Skeletal muscle tissue (tissue), 4 donors: Measurements from ENCODE around the gene CLBA1. TPM values are rescaled to one million over a fixed set of nuclear protein-coding genes. Genes with fewer than 3 reads are reported as not detected.

Experiments used
- H3K27ac ChIP-seq: one replicate; pipeline ENCODE4 v1.7.0; 2013; ENCODE audit warnings: mild to moderate bottlenecking, low read depth, low read length, inconsistent platforms
- H3K27me3 ChIP-seq, 3 donors: one replicate each; pipeline ENCODE4 v1.7.0; 2013; ENCODE audit warnings: low read length in 3 of 3; ENCODE audit not compliant: control insufficient read depth in 3 of 3, insufficient read depth in 3 of 3
- H3K36me3 ChIP-seq, 3 donors: one replicate each; pipeline ENCODE4 v1.7.0; 2013; ENCODE audit warnings: low read length in 3 of 3; ENCODE audit not compliant: control insufficient read depth in 3 of 3, insufficient read depth in 3 of 3
- H3K4me1 ChIP-seq, 3 donors: one replicate each; pipeline ENCODE4 v1.7.0; 2013; ENCODE audit warnings: low read length in 3 of 3, mild to moderate bottlenecking in 3 of 3; ENCODE audit not compliant: control insufficient read depth in 3 of 3, insufficient read depth in 3 of 3
- H3K4me3 ChIP-seq, 3 donors: one replicate each; pipeline ENCODE4 v1.7.0; 2013; ENCODE audit warnings: low read length in 3 of 3
- H3K9ac ChIP-seq, 3 donors: one replicate each; pipeline ENCODE4 v1.7.0; 2013; ENCODE audit warnings: low read length in 3 of 3, mild to moderate bottlenecking in 3 of 3, moderate library complexity in 2 of 3, low read depth in 1 of 3
- H3K9me3 ChIP-seq, 3 donors: one replicate each; pipeline ENCODE4 v1.7.0; 2013; ENCODE audit warnings: low read length in 3 of 3; ENCODE audit not compliant: control insufficient read depth in 3 of 3
- total RNA-seq: library from RNA; depleted of rRNA; stranded (reverse); fragments of >200 nt; gene quantifications from one replicate; pipeline ENCODE4 v1.2.3, GENCODE V29; 2014
- donor health status: Osteomylitis.

The CLBA1 gene
- total RNA-seq, 1 donor from 2014 or later, result 2.1 TPM

DNA sequence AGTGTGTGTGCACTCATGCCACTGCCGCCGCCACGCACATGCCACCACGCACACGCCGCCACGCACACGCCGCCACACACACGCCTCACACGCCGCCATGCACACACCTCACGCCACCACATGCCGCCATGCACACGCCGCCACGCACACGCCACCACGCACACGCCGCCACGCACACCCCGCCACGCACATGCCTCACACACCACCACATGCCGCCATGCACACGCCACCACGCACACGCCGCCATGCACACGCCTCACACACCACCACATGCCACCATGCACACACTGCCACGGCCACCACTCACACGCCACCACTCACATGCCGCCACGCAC lies 6.3 kb downstream of the CLBA1 start:
- peaks cover 0 to 4% (median under 1%) of the 10 kb centered on the region in 3 donors for H3K4me1 ChIP-seq
- H3K4me3 ChIP-seq, result no peak overlapping the region
- no peaks in the 10 kb centered on the region for H3K9me3 ChIP-seq
- no peak overlapping the region for H3K27ac ChIP-seq
- H3K9ac ChIP-seq, result no peak overlapping the region
- peaks cover 0 to 11% (median 11%) of the 10 kb centered on the region in 3 donors for H3K36me3 ChIP-seq
- no peaks in the 10 kb centered on the region for H3K27me3 ChIP-seq

DNA sequence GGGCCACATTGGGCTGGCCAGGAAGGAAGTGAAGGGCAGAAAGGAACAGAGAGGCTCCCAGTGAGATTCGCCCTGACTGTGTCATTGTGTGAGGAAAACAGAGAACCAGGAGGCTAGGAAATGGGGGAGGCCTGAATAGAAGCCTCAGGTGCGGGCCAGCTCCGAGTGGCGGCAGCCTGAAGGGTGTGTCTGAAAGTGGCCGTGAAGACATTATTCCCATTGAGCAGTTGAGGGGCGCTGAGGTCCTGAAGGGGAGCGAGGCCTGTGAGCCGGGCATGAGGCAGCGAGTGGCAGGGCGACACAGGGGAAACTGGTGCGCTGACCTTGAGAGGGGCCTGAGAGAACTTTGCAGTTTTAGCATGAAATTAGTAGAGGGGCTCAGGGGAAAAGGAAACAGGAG lies 6.9 kb downstream of the CLBA1 start:
- H3K4me3 ChIP-seq, result no peak overlapping the region
- peaks cover 0 to 11% (median 11%) of the 10 kb centered on the region in 3 donors for H3K36me3 ChIP-seq
- H3K9ac ChIP-seq, result no peak overlapping the region
- no peaks in the 10 kb centered on the region for H3K4me1 ChIP-seq
- no peaks in the 10 kb centered on the region for H3K9me3 ChIP-seq
- H3K27me3 ChIP-seq, result no peaks in the 10 kb centered on the region
- no peak overlapping the region for H3K27ac ChIP-seq

GRCh38 chr14:104993306-104993705 lies 7.7 kb downstream of the CLBA1 start:
- Histone ChIP-seq H3K27me3 (no peaks in the 10 kb centered on the region), H3K9ac (no peak overlapping the region), H3K4me1 (no peaks in the 10 kb centered on the region), H3K36me3 (peaks cover 0 to 11% (median 11%) of the 10 kb centered on the region in 3 donors), H3K9me3 (no peaks in the 10 kb centered on the region), H3K4me3 (no peak overlapping the region), H3K27ac (no peak overlapping the region)

DNA sequence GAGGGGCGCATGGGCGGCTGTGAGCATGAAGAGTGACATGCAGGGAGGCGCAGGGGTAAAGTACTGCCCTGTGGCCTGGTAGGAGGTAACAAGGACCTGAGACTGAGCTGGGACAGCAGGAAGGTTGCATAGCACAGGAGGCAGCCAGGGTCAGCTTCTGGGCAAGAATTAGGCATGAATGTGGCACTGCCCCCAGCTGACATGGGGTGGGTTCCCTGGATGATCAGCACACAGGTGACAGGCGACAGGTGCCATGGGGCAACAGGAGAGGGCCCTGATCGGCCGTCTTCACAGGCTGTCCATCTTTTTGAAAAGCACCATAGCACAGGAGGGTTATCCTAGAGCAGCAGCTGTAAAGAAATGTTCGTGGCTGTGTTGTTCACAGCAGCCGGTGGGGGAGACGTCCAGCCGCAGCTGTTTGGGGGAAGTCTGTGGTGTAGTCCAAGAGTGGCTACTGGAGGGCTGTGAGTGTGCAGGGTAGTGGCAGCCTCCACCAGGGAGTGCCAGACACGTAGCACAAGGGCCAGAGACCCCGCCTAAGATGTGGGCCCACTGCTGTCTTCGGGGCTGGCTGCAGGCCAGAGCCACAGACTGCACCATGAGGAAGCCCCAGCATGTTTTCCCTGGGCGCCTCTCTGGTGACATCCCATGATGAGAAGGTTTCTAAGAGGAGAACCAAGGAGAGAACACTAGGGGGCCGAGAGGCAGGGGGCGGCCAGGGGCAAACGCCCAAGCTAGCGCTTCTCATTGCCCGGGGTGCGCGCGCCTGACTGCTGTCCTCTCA lies 8.4 kb downstream of the CLBA1 start:
- Histone ChIP-seq H3K27ac (no peak overlapping the region), H3K4me1 (no peaks in the 10 kb centered on the region), H3K27me3 (no peaks in the 10 kb centered on the region), H3K4me3 (no peak overlapping the region), H3K36me3 (peaks cover 0 to 11% (median 11%) of the 10 kb centered on the region in 3 donors), H3K9ac (no peak overlapping the region), H3K9me3 (no peaks in the 10 kb centered on the region)

DNA sequence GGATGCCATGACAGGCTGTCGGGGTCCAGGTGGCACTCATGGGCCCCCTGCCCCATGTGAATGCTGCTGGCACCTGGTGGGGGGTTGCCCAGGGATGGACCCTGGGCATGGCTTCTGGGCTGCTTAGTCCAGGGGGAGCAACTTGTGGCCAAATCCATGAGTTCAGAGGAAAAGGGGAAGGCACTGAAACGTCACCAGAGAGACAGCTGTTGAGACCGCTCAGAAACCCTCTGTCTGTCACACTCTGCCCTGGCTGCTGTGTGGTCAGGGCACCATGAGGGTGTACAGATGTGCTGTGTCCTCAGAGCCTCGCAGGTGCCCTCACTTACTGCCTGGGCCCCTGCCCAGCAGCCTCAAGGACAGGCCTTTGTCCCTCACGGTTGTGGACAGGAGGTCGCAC lies 9.4 kb downstream of the CLBA1 start:
- Histone ChIP-seq H3K4me1 (no peaks in the 10 kb centered on the region), H3K36me3 (peaks cover 0 to 11% (median 10%) of the 10 kb centered on the region in 3 donors), H3K27me3 (no peaks in the 10 kb centered on the region), H3K4me3 (no peak overlapping the region), H3K27ac (no peak overlapping the region), H3K9ac (no peak overlapping the region), H3K9me3 (no peaks in the 10 kb centered on the region)

DNA sequence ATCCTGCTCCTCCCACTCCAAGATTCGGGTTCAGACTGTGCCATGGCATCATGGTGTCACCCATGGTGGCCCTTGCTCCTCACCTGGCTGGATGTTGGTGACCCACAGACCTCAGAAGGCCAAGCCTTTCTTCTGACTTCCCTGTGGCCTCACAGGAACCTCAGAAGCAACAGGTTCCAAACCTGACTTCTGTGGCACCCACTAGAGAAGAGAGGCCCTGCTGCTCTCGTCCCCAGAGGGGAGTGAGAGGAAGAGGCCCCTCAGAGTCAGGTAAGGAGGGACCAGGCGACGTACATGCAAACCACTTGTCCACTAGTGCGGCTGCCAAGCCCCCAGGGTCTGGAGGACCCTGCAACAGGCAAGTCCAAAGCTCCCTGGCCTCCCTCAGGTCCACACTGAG lies 10.4 kb downstream of the CLBA1 start:
- Histone ChIP-seq H3K27me3 (no peaks in the 10 kb centered on the region), H3K36me3 (peaks cover 0 to 11% (median 9%) of the 10 kb centered on the region in 3 donors), H3K4me1 (no peaks in the 10 kb centered on the region), H3K27ac (no peak overlapping the region), H3K9me3 (no peaks in the 10 kb centered on the region), H3K4me3 (no peak overlapping the region), H3K9ac (no peak overlapping the region)

- no peak overlapping the region for H3K4me3 ChIP-seq
- H3K27ac ChIP-seq, result no peak overlapping the region
- H3K27me3 ChIP-seq, result no peaks in the 10 kb centered on the region
- H3K9me3 ChIP-seq, result no peaks in the 10 kb centered on the region
- peaks cover 0 to 11% (median 9%) of the 10 kb centered on the region in 3 donors for H3K36me3 ChIP-seq
- H3K9ac ChIP-seq, result no peak overlapping the region
- H3K4me1 ChIP-seq, result no peaks in the 10 kb centered on the region
These were observed 10.9 kb downstream of the CLBA1 start for GRCh38 chr14:104996483-104996882.

DNA sequence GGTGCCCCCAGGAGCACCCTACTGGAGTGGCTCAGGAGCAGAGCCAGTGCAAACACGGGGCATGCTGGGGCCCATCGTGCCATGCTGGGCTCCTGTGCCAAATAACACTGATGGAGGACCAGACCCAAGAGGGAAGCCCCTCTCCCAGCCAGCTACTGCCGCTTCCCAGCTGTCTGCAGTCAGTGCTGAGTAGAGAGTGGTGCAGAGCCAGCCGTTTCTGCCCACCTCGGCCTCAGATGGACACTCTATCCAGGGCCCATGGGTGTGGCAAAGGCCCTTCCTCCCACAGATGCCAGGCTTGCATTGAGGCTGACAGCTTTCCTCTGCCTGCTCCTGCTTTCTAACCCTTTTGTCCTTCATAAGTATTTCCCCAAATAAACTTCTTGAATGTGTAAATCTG lies 13.2 kb downstream of the CLBA1 start:
- Histone ChIP-seq H3K27ac (no peak overlapping the region), H3K27me3 (no peaks in the 10 kb centered on the region), H3K4me3 (no peak overlapping the region), H3K9me3 (no peaks in the 10 kb centered on the region), H3K36me3 (peaks cover 0 to 11% (median 4%) of the 10 kb centered on the region in 3 donors), H3K4me1 (no peaks in the 10 kb centered on the region), H3K9ac (no peak overlapping the region)

GRCh38 chr14:104999361-104999760 lies 13.8 kb downstream of the CLBA1 start:
- no peak overlapping the region for H3K27ac ChIP-seq
- H3K4me1 ChIP-seq, result no peaks in the 10 kb centered on the region
- H3K9ac ChIP-seq, result no peak overlapping the region
- H3K27me3 ChIP-seq, result no peaks in the 10 kb centered on the region
- peaks cover 0 to 10% (median 2%) of the 10 kb centered on the region in 3 donors for H3K36me3 ChIP-seq
- H3K9me3 ChIP-seq, result no peaks in the 10 kb centered on the region
- H3K4me3 ChIP-seq, result no peak overlapping the region

GRCh38 chr14:105005329-105005928 lies 19.8 kb downstream of the CLBA1 start:
- H3K4me1 ChIP-seq, result no peaks in the 10 kb centered on the region
- H3K9me3 ChIP-seq, result no peaks in the 10 kb centered on the region
- no peak overlapping the region for H3K4me3 ChIP-seq
- no peak overlapping the region for H3K27ac ChIP-seq
- H3K9ac ChIP-seq, result no peak overlapping the region
- peaks cover 0 to 6% (median 4%) of the 10 kb centered on the region in 3 donors for H3K36me3 ChIP-seq
- no peaks in the 10 kb centered on the region for H3K27me3 ChIP-seq
